CD14-positive monocyte (primary cell): ENCODE results near the gene CELF5. TPM values are rescaled to one million over a fixed set of nuclear protein-coding genes. Genes with fewer than 3 reads are reported as not detected.
A peak's percentile ranks its signal among the peaks of the same experiment; 100 is the strongest.
"Not testable (repeated sequence)": the region's sequence is repeated elsewhere in the genome, so short reads cannot be mapped to it uniquely, and the experiment has no call there.

Experiments used
- DNase-seq, 3 donors: peaks; one replicate each; pipeline ENCODE4 v3.0.0-alpha.2; 2011 to 2022
- H2AFZ ChIP-seq: 2 replicates; pipeline ENCODE4 v1.6.0; 2012; ENCODE audit warnings: mild to moderate bottlenecking, low read depth, low read length, inconsistent platforms; ENCODE audit not compliant: insufficient read depth, poor library complexity, severe bottlenecking
- H3K27ac ChIP-seq, 2 donors: 1 replicate in 1 of 2; 2 replicates in 1 of 2; pipeline ENCODE4 v1.5.1; 2012 to 2013; ENCODE audit warnings: low read length in 2 of 2, control low read depth in 1 of 2, inconsistent platforms in 1 of 2, low read depth in 1 of 2, mild to moderate bottlenecking in 1 of 2
- H3K27me3 ChIP-seq, 2 donors: one replicate each; pipeline versions ENCODE4 v1.6.0 to v1.6.1; 2011 to 2013; ENCODE audit warnings: low read length in 2 of 2; ENCODE audit not compliant: control insufficient read depth in 2 of 2, insufficient read depth in 2 of 2
- H3K36me3 ChIP-seq, 2 donors: replicated peaks in 1 of 2; 1 replicate in 1 of 2; 2 replicates in 1 of 2; pipeline versions ENCODE4 v1.5.1 to v1.6.1; 2012 to 2013; ENCODE audit warnings: low read length in 2 of 2, control low read depth in 1 of 2, inconsistent platforms in 1 of 2, mild to moderate bottlenecking in 1 of 2; ENCODE audit not compliant: insufficient read depth in 2 of 2, control insufficient read depth in 1 of 2
- H3K4me1 ChIP-seq, 2 donors: 1 replicate in 1 of 2; 2 replicates in 1 of 2; pipeline versions ENCODE4 v1.5.1 to v1.6.1; 2012 to 2013; ENCODE audit warnings: low read length in 2 of 2, control low read depth in 1 of 2, inconsistent platforms in 1 of 2, mild to moderate bottlenecking in 1 of 2, moderate library complexity in 1 of 2; ENCODE audit not compliant: insufficient read depth in 2 of 2, control insufficient read depth in 1 of 2
- H3K4me2 ChIP-seq: replicated peaks from 2 replicates; pipeline ENCODE3; 2012; ENCODE audit warnings: low read length, moderate library complexity, mild to moderate bottlenecking; ENCODE audit not compliant: poor library complexity, severe bottlenecking; ENCODE audit errors: extremely low read depth
- H3K4me3 ChIP-seq, 3 experiments: fragments of 200-600 bp in 1 of 3; sonication (generic) in 1 of 3; replicated peaks in 1 of 3; 1 replicate in 2 of 3; 2 replicates in 1 of 3; pipeline ENCODE4 v1.5.1; 2011 to 2013; ENCODE audit warnings: low read length in 3 of 3, mild to moderate bottlenecking in 3 of 3, control low read depth in 2 of 3, low read depth in 2 of 3, inconsistent platforms in 1 of 3, moderate library complexity in 1 of 3
- H3K79me2 ChIP-seq: 2 replicates; pipeline ENCODE4 v1.6.0; 2012; ENCODE audit warnings: mild to moderate bottlenecking, control low read depth, inconsistent platforms, low read length, moderate library complexity; ENCODE audit not compliant: insufficient read depth
- H3K9ac ChIP-seq: 2 replicates; pipeline ENCODE4 v1.6.0; 2017; ENCODE audit warnings: low read length, mild to moderate bottlenecking; ENCODE audit not compliant: insufficient read depth, poor library complexity, severe bottlenecking
- H3K9me3 ChIP-seq, 2 donors: replicated peaks in 1 of 2; 1 replicate in 1 of 2; 2 replicates in 1 of 2; pipeline versions ENCODE4 v1.5.1 to v1.6.1; 2012 to 2013; ENCODE audit warnings: low read length in 2 of 2, control low read depth in 1 of 2; ENCODE audit not compliant: control insufficient read depth in 1 of 2, insufficient read depth in 1 of 2
- H4K20me1 ChIP-seq: 2 replicates; pipeline ENCODE4 v1.6.0; 2012; ENCODE audit warnings: mild to moderate bottlenecking, low read length, control low read depth, moderate library complexity; ENCODE audit not compliant: insufficient read depth
- H3K27ac Mint-ChIP-seq, 7 donors: one replicate each; pipeline ENCODE4 v1.8.0; 2020; ENCODE audit warnings: mild to moderate bottlenecking in 7 of 7, mixed read lengths in 7 of 7, moderate library complexity in 6 of 7, inconsistent platforms in 2 of 7
- H3K27me3 Mint-ChIP-seq, 3 donors: one replicate each; pipeline ENCODE4 v1.8.0; 2021 to 2022; ENCODE audit warnings: low read depth in 3 of 3, mild to moderate bottlenecking in 3 of 3, mixed read lengths in 3 of 3, moderate library complexity in 3 of 3, inconsistent platforms in 1 of 3
- H3K36me3 Mint-ChIP-seq, 2 donors: one replicate each; pipeline ENCODE4 v1.8.0; 2020; ENCODE audit warnings: mixed read lengths in 2 of 2, inconsistent platforms in 1 of 2, mild to moderate bottlenecking in 1 of 2
- H3K4me1 Mint-ChIP-seq: one replicate; pipeline ENCODE4 v1.8.0; 2020; ENCODE audit warnings: mild to moderate bottlenecking, mixed read lengths
- H3K4me3 Mint-ChIP-seq, 2 donors: one replicate each; pipeline ENCODE4 v1.8.0; 2020; ENCODE audit warnings: mild to moderate bottlenecking in 2 of 2, mixed read lengths in 2 of 2, moderate library complexity in 1 of 2
- H3K9me3 Mint-ChIP-seq, 7 donors: one replicate each; pipeline ENCODE4 v1.8.0; 2020 to 2022; ENCODE audit warnings: mixed read lengths in 7 of 7, mild to moderate bottlenecking in 6 of 7, moderate library complexity in 6 of 7, inconsistent platforms in 2 of 7
- CTCF ChIP-seq: fragments of 200-600 bp; IDR thresholded peaks from one replicate; pipeline ENCODE4 v1.8.0; 2022; ENCODE audit warnings: antibody characterized with exemption, mild to moderate bottlenecking
- WGBS: methylation state at CpG from one replicate; pipeline ENCODE4 v1.1.5; 2013; ENCODE audit warnings: missing lambda C conversion rate; ENCODE audit not compliant: insufficient coverage; 5-methylcytosine and 5-hydroxymethylcytosine counted together
- intact Hi-C, 2 donors: fragments of 100-400 bp; cut with micrococcal nuclease; formaldehyde crosslinking; loops; one replicate each; pipeline versions ENCODE4 v1.15.0 to v1.15.1; 2023
- polyA plus RNA-seq, 3 donors: library from polyadenylated mRNA; depleted of rRNA in 1 of 3; unstranded in 2 of 3; stranded (reverse) in 1 of 3; fragments of 300-500 nt in 2 of 3; fragments of >200 nt in 1 of 3; fragmentation: Illumina TruSeq in 2 of 3; gene quantifications; 1 replicate in 2 of 3; 2 replicates in 1 of 3; pipeline ENCODE4 v1.2.3, GENCODE V29; 2012 to 2021

Gene CELF5
- polyA plus RNA-seq, 3 donors, result not detected

GRCh38 chr19:3333020-3333583, 108.6 kb downstream of the CELF5 start:
- no peak overlapping the region for H3K27ac ChIP-seq
- Mint-ChIP-seq H3K4me1 (peaks cover 2% of the 10 kb centered on the region), H3K27ac (peak overlapping the region in 1 of 7 donors; percentile 31), H3K4me3 (no peak overlapping the region), H3K9me3 (peaks cover 0 to 19% (median 6%) of the 10 kb centered on the region in 7 donors), H3K36me3 (no peaks in the 10 kb centered on the region), H3K27me3 (peaks cover 3 to 5% (median 4%) of the 10 kb centered on the region in 3 donors)
- H3K79me2 ChIP-seq, result no peaks in the 10 kb centered on the region
- H3K36me3 ChIP-seq, result no peaks in the 10 kb centered on the region
- H3K27me3 ChIP-seq, result no peaks in the 10 kb centered on the region
- WGBS, result no CpG with 5 or more reads among the region's 4 CpGs
- H3K4me1 ChIP-seq, result no peaks in the 10 kb centered on the region
- H3K9me3 ChIP-seq, result peaks cover 0 to 9% of the 10 kb centered on the region in 2 donors
- no peaks in the 10 kb centered on the region for H4K20me1 ChIP-seq
- H3K4me2 ChIP-seq, result no peak overlapping the region
- no peak overlapping the region for H3K9ac ChIP-seq
- no peak overlapping the region for H2AFZ ChIP-seq
- H3K4me3 ChIP-seq, result no peak overlapping the region
- DNase-seq, result no peak
- no peak for TF ChIP-seq CTCF
- intact Hi-C loops, result no loop called here

GRCh38 chr19:3333662-3334061, 109.2 kb downstream of the CELF5 start:
- Histone ChIP-seq H3K9ac (no peak overlapping the region), H3K4me1 (peaks cover 4% of the 10 kb centered on the region in 2 donors), H3K79me2 (no peaks in the 10 kb centered on the region), H3K9me3 (peaks cover 0 to 9% of the 10 kb centered on the region in 2 donors), H2AFZ (no peak overlapping the region), H3K4me2 (no peak overlapping the region), H4K20me1 (no peaks in the 10 kb centered on the region), H3K4me3 (no peak overlapping the region), H3K27me3 (no peaks in the 10 kb centered on the region), H3K27ac (no peak overlapping the region), H3K36me3 (no peaks in the 10 kb centered on the region)
- Mint-ChIP-seq H3K27me3 (peaks cover 3 to 5% (median 4%) of the 10 kb centered on the region in 3 donors), H3K4me1 (peaks cover 6% of the 10 kb centered on the region), H3K4me3 (no peak overlapping the region), H3K36me3 (no peaks in the 10 kb centered on the region), H3K9me3 (peaks cover 0 to 19% (median 6%) of the 10 kb centered on the region in 7 donors), H3K27ac (no peak overlapping the region)
- 86% methylated on average over 3 of the region's 8 CpGs for WGBS
- no peak for TF ChIP-seq CTCF
- intact Hi-C loops, result no loop called here
- no peak for DNase-seq

DNA sequence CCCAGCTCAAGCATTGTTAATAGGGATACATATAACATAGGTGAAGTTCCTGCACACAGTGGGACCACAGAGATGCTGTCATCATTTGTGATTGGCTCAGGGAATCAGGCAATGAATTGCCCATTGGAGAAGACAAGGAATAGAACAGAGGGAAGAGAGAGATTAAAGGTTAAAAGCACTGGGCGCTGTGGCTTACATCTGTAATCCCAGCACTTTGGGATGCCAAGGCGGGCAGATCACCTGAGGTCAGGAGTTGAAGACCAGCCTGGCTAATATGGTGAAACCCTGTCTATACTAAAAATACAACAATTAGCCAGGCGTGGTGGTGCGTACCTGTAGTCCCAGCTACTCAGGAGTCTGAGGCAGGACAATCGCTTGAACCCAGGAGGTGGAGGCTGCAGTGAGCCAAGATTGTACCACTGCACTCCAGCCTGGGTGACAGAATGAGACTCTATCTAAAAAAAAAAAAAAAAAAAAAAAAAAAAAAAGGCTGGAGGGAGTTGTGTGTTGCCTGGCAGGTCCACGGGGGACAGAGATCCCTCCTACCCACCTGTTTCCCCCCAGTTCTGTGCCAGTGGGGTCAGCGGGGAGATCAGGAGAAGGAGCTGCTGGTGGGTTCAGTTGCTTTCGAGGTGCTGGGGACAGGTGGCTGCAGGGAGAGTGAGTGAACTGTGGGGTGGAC, 110.4 kb downstream of the CELF5 start:
- H3K4me3 ChIP-seq, H3K27me3 Mint-ChIP-seq, H3K9ac ChIP-seq, H3K9me3 ChIP-seq, H3K79me2 ChIP-seq, H3K4me3 Mint-ChIP-seq, H3K27me3 ChIP-seq, DNase-seq, intact Hi-C loops, H3K36me3 ChIP-seq, H3K36me3 Mint-ChIP-seq, H3K4me1 ChIP-seq, H4K20me1 ChIP-seq, H2AFZ ChIP-seq, H3K27ac ChIP-seq, H3K4me1 Mint-ChIP-seq, H3K4me2 ChIP-seq: not testable (repeated sequence)
- H3K27ac Mint-ChIP-seq, result peak overlapping the region in 1 of 7 donors; percentile 54
- H3K9me3 Mint-ChIP-seq, result peaks cover 0 to 19% (median 6%) of the 10 kb centered on the region in 7 donors
- 93% methylated on average over 3 of the region's 8 CpGs for WGBS
